IPS-20b (cell line): ENCODE measurements around the gene TECPR2.

Source experiments
- H3K27ac ChIP-seq: one replicate; pipeline ENCODE4 v1.5.1; 2013; ENCODE audit warnings: low read length
- H3K27me3 ChIP-seq: 2 replicates; pipeline ENCODE4 v1.6.1; 2013; ENCODE audit warnings: mild to moderate bottlenecking, low read length, inconsistent platforms; ENCODE audit not compliant: insufficient read depth
- H3K36me3 ChIP-seq: 2 replicates; pipeline ENCODE4 v1.6.1; 2013; ENCODE audit warnings: low read depth, mild to moderate bottlenecking, inconsistent platforms, low read length, moderate library complexity; ENCODE audit not compliant: insufficient read depth
- H3K4me1 ChIP-seq: 2 replicates; pipeline ENCODE4 v1.6.1; 2013; ENCODE audit warnings: mild to moderate bottlenecking, control low read depth, inconsistent platforms, low read length, moderate library complexity; ENCODE audit not compliant: insufficient read depth
- H3K4me3 ChIP-seq: 2 replicates; pipeline ENCODE4 v1.5.1; 2013; ENCODE audit warnings: mild to moderate bottlenecking, low read length, inconsistent platforms
- H3K9ac ChIP-seq: 2 replicates; pipeline ENCODE4 v1.6.1; 2013; ENCODE audit warnings: low read depth, mild to moderate bottlenecking, inconsistent platforms, low read length, moderate library complexity
- H3K9me3 ChIP-seq: 2 replicates; pipeline ENCODE4 v1.6.1; 2013; ENCODE audit warnings: mild to moderate bottlenecking, low read depth, low read length, inconsistent platforms; ENCODE audit not compliant: insufficient read depth

Gene TECPR2

GRCh38 chr14:102502571-102502970 is 139.8 kb downstream of the TECPR2 start:
- peaks cover 20% of the 10 kb centered on the region for H3K36me3 ChIP-seq
- H3K9me3 ChIP-seq, result no peaks in the 10 kb centered on the region
- H3K4me1 ChIP-seq, result no peaks in the 10 kb centered on the region
- H3K9ac ChIP-seq, result no peak overlapping the region
- no peaks in the 10 kb centered on the region for H3K27me3 ChIP-seq
- no peak overlapping the region for H3K4me3 ChIP-seq
- no peak overlapping the region for H3K27ac ChIP-seq

- H3K36me3 ChIP-seq, result peaks cover 17% of the 10 kb centered on the region
- no peak overlapping the region for H3K4me3 ChIP-seq
- H3K27me3 ChIP-seq, result no peaks in the 10 kb centered on the region
- H3K4me1 ChIP-seq, result peaks cover 3% of the 10 kb centered on the region
- H3K9me3 ChIP-seq, result no peaks in the 10 kb centered on the region
- no peak overlapping the region for H3K9ac ChIP-seq
- H3K27ac ChIP-seq, result no peak overlapping the region
Observed at GRCh38 chr14:102503641-102504327, 141.0 kb downstream of the TECPR2 start.

- Histone ChIP-seq H3K27ac (no peak overlapping the region), H3K9me3 (no peaks in the 10 kb centered on the region), H3K27me3 (no peaks in the 10 kb centered on the region), H3K4me1 (peaks cover 5% of the 10 kb centered on the region), H3K4me3 (no peak overlapping the region), H3K36me3 (peaks cover 13% of the 10 kb centered on the region), H3K9ac (no peak overlapping the region)
Observed at GRCh38 chr14:102504328-102504999, 141.7 kb downstream of the TECPR2 start.

- H3K4me3 ChIP-seq, result no peak overlapping the region
- H3K27ac ChIP-seq, result no peak overlapping the region
- H3K9ac ChIP-seq, result no peak overlapping the region
- peaks cover 5% of the 10 kb centered on the region for H3K4me1 ChIP-seq
- no peaks in the 10 kb centered on the region for H3K9me3 ChIP-seq
- peaks cover 13% of the 10 kb centered on the region for H3K36me3 ChIP-seq
- no peaks in the 10 kb centered on the region for H3K27me3 ChIP-seq
Observed at GRCh38 chr14:102505000-102505619, 142.4 kb downstream of the TECPR2 start.

GRCh38 chr14:102505775-102506625 is 143.3 kb downstream of the TECPR2 start:
- H3K9me3 ChIP-seq, result no peaks in the 10 kb centered on the region
- no peak overlapping the region for H3K27ac ChIP-seq
- H3K9ac ChIP-seq, result no peak overlapping the region

GRCh38 chr14:102506626-102506925 is 143.8 kb downstream of the TECPR2 start:
- Histone ChIP-seq H3K9me3 (no peaks in the 10 kb centered on the region), H3K4me1 (peaks cover 5% of the 10 kb centered on the region), H3K4me3 (no peak overlapping the region), H3K27ac (no peak overlapping the region), H3K36me3 (peaks cover 13% of the 10 kb centered on the region), H3K27me3 (no peaks in the 10 kb centered on the region), H3K9ac (no peak overlapping the region)

More at GRCh38 chr14:102505775-102506625, 143.3 kb downstream of the TECPR2 start:
- Histone ChIP-seq H3K27me3 (no peaks in the 10 kb centered on the region), H3K36me3 (peaks cover 13% of the 10 kb centered on the region), H3K4me1 (peaks cover 5% of the 10 kb centered on the region), H3K4me3 (no peak overlapping the region)

GRCh38 chr14:102507081-102507856 is 144.5 kb downstream of the TECPR2 start:
- no peak overlapping the region for H3K4me3 ChIP-seq
- no peak overlapping the region for H3K9ac ChIP-seq
- H3K9me3 ChIP-seq, result no peaks in the 10 kb centered on the region
- peaks cover 13% of the 10 kb centered on the region for H3K36me3 ChIP-seq
- peaks cover 5% of the 10 kb centered on the region for H3K4me1 ChIP-seq
- no peak overlapping the region for H3K27ac ChIP-seq
- H3K27me3 ChIP-seq, result no peaks in the 10 kb centered on the region

GRCh38 chr14:102507857-102508312 is 145.1 kb downstream of the TECPR2 start:
- peaks cover 5% of the 10 kb centered on the region for H3K4me1 ChIP-seq
- no peak overlapping the region for H3K27ac ChIP-seq
- no peak overlapping the region for H3K9ac ChIP-seq
- H3K4me3 ChIP-seq, result 0 out of 2 replicates have a peak overlapping the region, but pooled peaks have one; percentile 84
- no peaks in the 10 kb centered on the region for H3K27me3 ChIP-seq
- peaks cover 13% of the 10 kb centered on the region for H3K36me3 ChIP-seq
- no peaks in the 10 kb centered on the region for H3K9me3 ChIP-seq

GRCh38 chr14:102508410-102508773 is 145.7 kb downstream of the TECPR2 start:
- Histone ChIP-seq H3K27ac (no peak overlapping the region), H3K27me3 (no peaks in the 10 kb centered on the region), H3K4me3 (peak overlapping the region; percentile 84), H3K4me1 (peaks cover 5% of the 10 kb centered on the region), H3K9me3 (no peaks in the 10 kb centered on the region), H3K9ac (peak overlapping the region; percentile 70; the same call in 1 of the 2 replicates), H3K36me3 (peaks cover 13% of the 10 kb centered on the region)

GRCh38 chr14:102508774-102509745 is 146.3 kb downstream of the TECPR2 start:
- Histone ChIP-seq H3K4me3 (peak overlapping the region; percentile 84), H3K27ac (no peak overlapping the region), H3K9ac (peak overlapping the region; percentile 70; the same call in 1 of the 2 replicates), H3K27me3 (no peaks in the 10 kb centered on the region), H3K9me3 (no peaks in the 10 kb centered on the region), H3K4me1 (peaks cover 5% of the 10 kb centered on the region), H3K36me3 (peaks cover 13% of the 10 kb centered on the region)
